GM12892 (cell line): ENCODE measurements around the gene BTNL3.
A peak's percentile ranks its signal among the peaks of the same experiment; 100 is the strongest.

Experiments
- DNase-seq: peaks from one replicate; pipeline ENCODE4 v3.0.0; 2011; ENCODE audit not compliant: insufficient read length
- FAIRE-seq: peaks from 2 replicates; lab custom pipeline; 2011; peaks lifted over from hg19 to GRCh38; lab: Jason Lieb, UNC
- POLR2A ChIP-seq: IDR thresholded peaks from 2 replicates; pipeline ENCODE4 v1.6.1; 2011; ENCODE audit warnings: low read depth, low read length, control low read depth
- POLR2AphosphoS5 ChIP-seq: IDR thresholded peaks from 2 replicates; pipeline ENCODE4 v1.6.1; 2011; ENCODE audit warnings: low read depth, low read length, control low read depth
- TAF1 ChIP-seq: IDR thresholded peaks from 2 replicates; pipeline ENCODE4 v1.6.1; 2011; ENCODE audit warnings: low read depth, mild to moderate bottlenecking, control low read depth, low read length, borderline replicate concordance

The BTNL3 gene

GRCh38 chr5:181052672-181053487, 64.2 kb downstream of the BTNL3 start:
- peak; percentile 53 for FAIRE-seq
- no peak for TF ChIP-seq POLR2A
- no peak for TF ChIP-seq POLR2AphosphoS5
- no peak for TF ChIP-seq TAF1
- peak; percentile 50 for DNase-seq

- FAIRE-seq (peak; percentile 66), DNase-seq (no peak)
- TF ChIP-seq TAF1 (no peak), POLR2AphosphoS5 (no peak), POLR2A (no peak)
Observed at GRCh38 chr5:181053488-181054121, 65.0 kb downstream of the BTNL3 start.

- no peak for DNase-seq
- no peak for FAIRE-seq
- no peak for TF ChIP-seq POLR2A
- no peak for TF ChIP-seq TAF1
Observed at GRCh38 chr5:181054138-181054537, 65.5 kb downstream of the BTNL3 start.

- DNase-seq (no peak), FAIRE-seq (no peak)
- TF ChIP-seq TAF1 (no peak), POLR2AphosphoS5 (no peak), POLR2A (no peak)
Observed at GRCh38 chr5:181054871-181055459, 66.3 kb downstream of the BTNL3 start.
